AG04449 (cell line): ENCODE data around the gene PRAMEF12.

ENCODE experiments used
- CTCF ChIA-PET: fragments of 350-600 bp; formaldehyde crosslinking; extraction: SDS; loops from one replicate; lab custom pipeline; 2021; ENCODE audit warnings: antibody characterized with exemption; lab: Yijun Ruan, JAX
- POLR2A ChIA-PET: fragments of 400-600, 350-600 bp; formaldehyde crosslinking; extraction: SDS; loops from one replicate; lab custom pipeline; 2020; ENCODE audit warnings: antibody characterized with exemption, inconsistent platforms; lab: Yijun Ruan, JAX
- DNase-seq: peaks from one replicate; pipeline ENCODE4 v3.0.0-alpha.2; 2010; ENCODE audit warnings: low read depth, low spot score
- H3K4me3 ChIP-seq: 2 replicates; pipeline ENCODE4 v1.5.1; 2011; ENCODE audit warnings: low read depth, mild to moderate bottlenecking, control low read depth, low read length
- TF ChIP-seq, protein P1 (sequence below): IDR thresholded peaks from one replicate; pipeline ENCODE4 v1.5.1; 2011; ENCODE audit warnings: mild to moderate bottlenecking, moderate library complexity, low read length, control low read depth, inconsistent platforms; ENCODE audit not compliant: insufficient read depth; ENCODE audit errors: missing control alignments

PRAMEF12 gene

DNA sequence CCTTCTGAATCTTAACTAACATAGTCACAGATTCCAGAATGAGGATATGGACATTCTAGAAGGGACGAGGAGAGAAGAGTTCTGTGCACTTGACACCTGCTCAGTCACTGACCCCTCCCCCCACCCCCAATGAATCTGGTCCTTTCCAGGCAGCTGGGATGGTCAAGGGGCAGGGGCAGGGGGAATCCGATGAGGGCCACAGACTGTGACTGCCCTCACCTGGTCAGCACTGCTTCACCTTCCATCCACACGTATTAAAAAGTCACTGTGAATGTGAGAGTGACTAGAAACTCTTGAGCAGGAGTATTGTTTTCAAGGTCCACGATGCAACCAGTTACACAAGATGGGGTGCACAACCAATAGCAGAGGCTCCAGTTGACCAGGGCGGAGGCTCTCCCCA lies 9.5 kb upstream of the PRAMEF12 start:
- CTCF ChIA-PET = no interaction called here
- TF ChIP-seq, protein P1, sequence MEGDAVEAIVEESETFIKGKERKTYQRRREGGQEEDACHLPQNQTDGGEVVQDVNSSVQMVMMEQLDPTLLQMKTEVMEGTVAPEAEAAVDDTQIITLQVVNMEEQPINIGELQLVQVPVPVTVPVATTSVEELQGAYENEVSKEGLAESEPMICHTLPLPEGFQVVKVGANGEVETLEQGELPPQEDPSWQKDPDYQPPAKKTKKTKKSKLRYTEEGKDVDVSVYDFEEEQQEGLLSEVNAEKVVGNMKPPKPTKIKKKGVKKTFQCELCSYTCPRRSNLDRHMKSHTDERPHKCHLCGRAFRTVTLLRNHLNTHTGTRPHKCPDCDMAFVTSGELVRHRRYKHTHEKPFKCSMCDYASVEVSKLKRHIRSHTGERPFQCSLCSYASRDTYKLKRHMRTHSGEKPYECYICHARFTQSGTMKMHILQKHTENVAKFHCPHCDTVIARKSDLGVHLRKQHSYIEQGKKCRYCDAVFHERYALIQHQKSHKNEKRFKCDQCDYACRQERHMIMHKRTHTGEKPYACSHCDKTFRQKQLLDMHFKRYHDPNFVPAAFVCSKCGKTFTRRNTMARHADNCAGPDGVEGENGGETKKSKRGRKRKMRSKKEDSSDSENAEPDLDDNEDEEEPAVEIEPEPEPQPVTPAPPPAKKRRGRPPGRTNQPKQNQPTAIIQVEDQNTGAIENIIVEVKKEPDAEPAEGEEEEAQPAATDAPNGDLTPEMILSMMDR = no peak
- POLR2A ChIA-PET = no interaction called here
- DNase-seq = no peak
- H3K4me3 ChIP-seq = no peak overlapping the region

- TF ChIP-seq, protein P1 = no peak
- no peak for DNase-seq
- ChIA-PET POLR2A (no interaction called here), CTCF (no interaction called here)
- H3K4me3 ChIP-seq = no peak overlapping the region
Measured at GRCh38 chr1:12769031-12769430, 4.5 kb upstream of the PRAMEF12 start.

GRCh38 chr1:12769976-12770505 lies 3.5 kb upstream of the PRAMEF12 start:
- no peak overlapping the region for H3K4me3 ChIP-seq
- POLR2A ChIA-PET = no interaction called here
- DNase-seq = no peak
- CTCF ChIA-PET = no interaction called here
- TF ChIP-seq, protein P1 = no peak

GRCh38 chr1:12770620-12771019 lies 2.9 kb upstream of the PRAMEF12 start:
- CTCF ChIA-PET = no interaction called here
- TF ChIP-seq, protein P1 = no peak
- POLR2A ChIA-PET = no interaction called here
- no peak overlapping the region for H3K4me3 ChIP-seq
- DNase-seq = no peak

- CTCF ChIA-PET = no interaction called here
- POLR2A ChIA-PET = no interaction called here
- H3K4me3 ChIP-seq = no peak overlapping the region
- TF ChIP-seq, protein P1 = no peak
- no peak for DNase-seq
Measured at GRCh38 chr1:12771186-12771585, 2.4 kb upstream of the PRAMEF12 start.

DNA sequence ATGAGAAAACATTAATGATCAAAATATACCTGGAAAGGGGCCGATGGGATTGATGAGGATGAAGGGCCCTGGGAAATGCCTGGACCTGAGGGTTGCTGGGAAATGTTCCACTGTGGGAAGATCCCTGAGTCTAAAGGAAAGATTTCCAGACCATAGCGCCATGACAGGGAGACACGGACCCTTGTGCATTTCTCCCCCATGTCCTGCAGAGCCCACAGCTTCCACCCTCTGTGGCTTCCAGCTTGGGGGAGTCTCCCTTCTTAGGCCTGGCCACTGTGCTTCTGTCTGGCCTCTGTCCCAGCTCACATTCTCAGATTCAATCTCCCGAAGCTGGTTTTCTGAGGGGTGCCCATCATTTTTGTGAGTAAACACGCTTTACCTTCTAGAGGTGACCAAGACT lies 1.0 kb upstream of the PRAMEF12 start:
- CTCF ChIA-PET = no interaction called here
- POLR2A ChIA-PET = no interaction called here
- DNase-seq = no peak
- TF ChIP-seq, protein P1 = no peak
- H3K4me3 ChIP-seq = no peak overlapping the region
